Hematopoietic multipotent progenitor cell treated with erythropoietin and hydrocortisone succinate and interleukin-3 and kit ligand, for 8 days (in vitro differentiated cells): ENCODE data around the gene TAS2R20.

Experiments
- DNase-seq: peaks from one replicate; pipeline ENCODE4 v3.0.0-alpha.2; 2015

Gene TAS2R20

DNA sequence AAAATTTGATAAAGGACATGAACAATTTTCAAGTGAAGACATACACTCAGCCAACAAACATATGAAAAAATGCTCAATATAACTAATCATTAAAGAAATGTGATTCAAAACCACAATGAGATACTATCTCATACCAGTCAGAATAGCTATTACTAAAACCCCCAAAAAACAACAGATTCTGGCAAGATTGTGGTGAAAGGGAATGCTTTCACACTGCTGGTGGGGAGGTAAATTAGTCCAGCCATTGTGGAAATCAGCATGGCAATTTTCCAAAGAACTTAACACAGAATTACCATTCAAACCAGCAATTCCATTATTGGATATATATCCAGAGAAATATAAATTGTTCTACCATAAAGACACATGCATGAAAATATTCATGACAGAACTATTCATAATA, 40.4 kb downstream of the TAS2R20 start:
- DNase-seq, result no peak

GRCh38 chr12:10956085-10956484, 42.0 kb downstream of the TAS2R20 start:
- DNase-seq, result no peak

- DNase-seq, result no peak
Observed at GRCh38 chr12:10952645-10953044, 45.5 kb downstream of the TAS2R20 start.
